ENCODE measurements around the gene STK16. TPM values are rescaled to one million over a fixed set of nuclear protein-coding genes. Genes with fewer than 3 reads are reported as not detected.
"Not testable (repeated sequence)": the region's sequence is repeated elsewhere in the genome, so short reads cannot be mapped to it uniquely, and the experiment has no call there.

STK16 gene
- 30.1 and 30.6 TPM in 2 replicates for total RNA-seq

- intact Hi-C loops (cut with micrococcal nuclease), result loop anchor here (1.0 to 10.0 kb wide), 9 partner anchors 8 to 531 kb away; partner anchors contain the start of genes ANKZF1, ATG9A, DNAJB2 and NHEJ1
- Mint-ChIP-seq H3K27me3 (ENCODE audit: insufficient read depth) (no peaks in the 10 kb centered on the region), H3K4me3 (peak within 1 kb of the TSS; percentile 99), H3K36me3 (ENCODE audit: low read depth) (peaks cover 21% of the 10 kb centered on the region), H3K4me1 (ENCODE audit: low read depth) (peaks cover 57% of the 10 kb centered on the region), H3K9me3 (no peaks in the 10 kb centered on the region), H3K27ac (peak within 1 kb of the TSS; percentile 99)
- peak; percentile 89 for DNase-seq (ENCODE audit: low spot score)
Measured at GRCh38 chr2:219245148-219245898, at the start of gene STK16, which contains the start of gene GLB1L. STK16 (plus strand) TSS chr2:219245479; CDS start chr2:219246000, 521 bp downstream. GLB1L (minus strand) TSS chr2:219245444; CDS start chr2:219243573, 1,871 bp downstream.

- Mint-ChIP-seq H3K27me3 (ENCODE audit: insufficient read depth) (no peaks in the 10 kb centered on the region), H3K9me3 (no peaks in the 10 kb centered on the region), H3K36me3 (ENCODE audit: low read depth) (no peaks in the 10 kb centered on the region), H3K4me3 (no peak overlapping the region), H3K4me1 (ENCODE audit: low read depth) (no peaks in the 10 kb centered on the region), H3K27ac (no peak overlapping the region)
- intact Hi-C loops (cut with micrococcal nuclease), result no loop called here
- DNase-seq (ENCODE audit: low spot score), result no peak
Measured at GRCh38 chr2:219197388-219197787, 47.9 kb upstream of the STK16 start.

- H3K4me1 Mint-ChIP-seq (ENCODE audit: low read depth), result no peaks in the 10 kb centered on the region
- intact Hi-C loops (cut with micrococcal nuclease), result no loop called here
- H3K9me3 Mint-ChIP-seq, result no peaks in the 10 kb centered on the region
- H3K27ac Mint-ChIP-seq, result no peak overlapping the region
- no peak for DNase-seq (ENCODE audit: low spot score)
- no peak overlapping the region for H3K4me3 Mint-ChIP-seq
- no peaks in the 10 kb centered on the region for H3K36me3 Mint-ChIP-seq (ENCODE audit: low read depth)
- H3K27me3 Mint-ChIP-seq (ENCODE audit: insufficient read depth), result no peaks in the 10 kb centered on the region
Measured at GRCh38 chr2:219198974-219199373, 46.3 kb upstream of the STK16 start.

- H3K36me3 Mint-ChIP-seq (ENCODE audit: low read depth), result no peaks in the 10 kb centered on the region
- H3K27me3 Mint-ChIP-seq (ENCODE audit: insufficient read depth), result no peaks in the 10 kb centered on the region
- H3K4me1 Mint-ChIP-seq (ENCODE audit: low read depth), result no peaks in the 10 kb centered on the region
- H3K27ac Mint-ChIP-seq, result no peak overlapping the region
- peaks cover 3% of the 10 kb centered on the region for H3K9me3 Mint-ChIP-seq
- no peak overlapping the region for H3K4me3 Mint-ChIP-seq
- no peak for DNase-seq (ENCODE audit: low spot score)
- intact Hi-C loops (cut with micrococcal nuclease), result no loop called here
Measured at GRCh38 chr2:219199470-219200211, 45.6 kb upstream of the STK16 start.

- H3K27me3 Mint-ChIP-seq (ENCODE audit: insufficient read depth); DNase-seq (ENCODE audit: low spot score); intact Hi-C loops (cut with micrococcal nuclease); H3K36me3 Mint-ChIP-seq (ENCODE audit: low read depth); H3K4me1 Mint-ChIP-seq (ENCODE audit: low read depth); H3K9me3 Mint-ChIP-seq: not testable (repeated sequence)
- Mint-ChIP-seq H3K4me3 (peak overlapping the region; percentile 29), H3K27ac (peak overlapping the region; percentile 41)
Measured at GRCh38 chr2:219200502-219201326, 44.6 kb upstream of the STK16 start.

- intact Hi-C loops (cut with micrococcal nuclease); H3K9me3 Mint-ChIP-seq; H3K4me1 Mint-ChIP-seq (ENCODE audit: low read depth); H3K36me3 Mint-ChIP-seq (ENCODE audit: low read depth); H3K27ac Mint-ChIP-seq; H3K4me3 Mint-ChIP-seq; DNase-seq (ENCODE audit: low spot score); H3K27me3 Mint-ChIP-seq (ENCODE audit: insufficient read depth): not testable (repeated sequence)
Measured at GRCh38 chr2:219201331-219201730, 43.9 kb upstream of the STK16 start.

GRCh38 chr2:219204425-219205164 is 40.7 kb upstream of the STK16 start:
- Mint-ChIP-seq H3K27ac (no peak overlapping the region), H3K9me3 (peaks cover 4% of the 10 kb centered on the region), H3K4me1 (ENCODE audit: low read depth) (peaks cover 31% of the 10 kb centered on the region), H3K36me3 (ENCODE audit: low read depth) (peaks cover 13% of the 10 kb centered on the region), H3K27me3 (ENCODE audit: insufficient read depth) (no peaks in the 10 kb centered on the region), H3K4me3 (no peak overlapping the region)
- intact Hi-C loops (cut with micrococcal nuclease), result no loop called here
- DNase-seq (ENCODE audit: low spot score), result no peak

GRCh38 chr2:219205165-219205538 is 40.1 kb upstream of the STK16 start:
- peaks cover 19% of the 10 kb centered on the region for H3K36me3 Mint-ChIP-seq (ENCODE audit: low read depth)
- intact Hi-C loops (cut with micrococcal nuclease), result no loop called here
- no peak overlapping the region for H3K27ac Mint-ChIP-seq
- peak overlapping the region; percentile 26 for H3K4me3 Mint-ChIP-seq
- no peaks in the 10 kb centered on the region for H3K27me3 Mint-ChIP-seq (ENCODE audit: insufficient read depth)
- H3K4me1 Mint-ChIP-seq (ENCODE audit: low read depth), result peaks cover 37% of the 10 kb centered on the region
- peaks cover 4% of the 10 kb centered on the region for H3K9me3 Mint-ChIP-seq
- no peak for DNase-seq (ENCODE audit: low spot score)

- peak overlapping the region; percentile 92 for H3K4me3 Mint-ChIP-seq
- intact Hi-C loops (cut with micrococcal nuclease), result loop anchor here (1.0 to 2.0 kb wide), 14 partner anchors 13 to 800 kb away; partner anchors contain the start of genes ANKZF1, ATG9A, CHPF and CNOT9
- peaks cover 40% of the 10 kb centered on the region for H3K4me1 Mint-ChIP-seq (ENCODE audit: low read depth)
- DNase-seq (ENCODE audit: low spot score), result no peak
- H3K9me3 Mint-ChIP-seq, result peaks cover 4% of the 10 kb centered on the region
- peak overlapping the region; percentile 99 for H3K27ac Mint-ChIP-seq
- peaks cover 24% of the 10 kb centered on the region for H3K36me3 Mint-ChIP-seq (ENCODE audit: low read depth)
- H3K27me3 Mint-ChIP-seq (ENCODE audit: insufficient read depth), result no peaks in the 10 kb centered on the region
Measured at GRCh38 chr2:219205981-219206327, 39.3 kb upstream of the STK16 start.

- Mint-ChIP-seq H3K4me1 (ENCODE audit: low read depth) (peaks cover 40% of the 10 kb centered on the region), H3K27ac (peak within 1 kb of the TSS; percentile 99), H3K9me3 (peaks cover 4% of the 10 kb centered on the region), H3K36me3 (ENCODE audit: low read depth) (peaks cover 29% of the 10 kb centered on the region), H3K4me3 (peak within 1 kb of the TSS; percentile 92), H3K27me3 (ENCODE audit: insufficient read depth) (no peaks in the 10 kb centered on the region)
- DNase-seq (ENCODE audit: low spot score), result peak; percentile 96
- intact Hi-C loops (cut with micrococcal nuclease), result loop anchor here (1.0 to 2.0 kb wide), 14 partner anchors 13 to 800 kb away; partner anchors contain the start of genes ANKZF1, ATG9A, CHPF and CNOT9
Measured at GRCh38 chr2:219206328-219207133, 38.7 kb upstream of the STK16 start, which contains the start of gene ZFAND2B. ZFAND2B (plus strand) TSS chr2:219206782; CDS start chr2:219206988, 206 bp downstream.

GRCh38 chr2:219207134-219207883 is 38.0 kb upstream of the STK16 start:
- no peaks in the 10 kb centered on the region for H3K27me3 Mint-ChIP-seq (ENCODE audit: insufficient read depth)
- H3K4me3 Mint-ChIP-seq, result peak overlapping the region; percentile 92
- DNase-seq (ENCODE audit: low spot score), result no peak
- peaks cover 33% of the 10 kb centered on the region for H3K36me3 Mint-ChIP-seq (ENCODE audit: low read depth)
- H3K27ac Mint-ChIP-seq, result peak overlapping the region; percentile 71
- H3K4me1 Mint-ChIP-seq (ENCODE audit: low read depth), result peaks cover 44% of the 10 kb centered on the region
- peaks cover 4% of the 10 kb centered on the region for H3K9me3 Mint-ChIP-seq
- intact Hi-C loops (cut with micrococcal nuclease), result loop anchor here (2.0 kb wide), 2 partner anchors 291 to 639 kb away; partner anchors contain the start of genes CNOT9, GMPPA and USP37
